Activated CD4-positive, alpha-beta T cell treated with anti-CD3 and anti-CD28 coated beads, Interleukin-10, Interleukin-2, amounts not matched to agents 100 ng/mL and 50 ng/mL, durations not matched to agents 16 hours and 8 hours (primary cell): ENCODE measurements around the gene TEKT5.
A peak's percentile ranks its signal among the peaks of the same experiment; 100 is the strongest.
"Not testable (repeated sequence)": the region's sequence is repeated elsewhere in the genome, so short reads cannot be mapped to it uniquely, and the experiment has no call there.

Experiments used
- DNase-seq: peaks from one replicate; pipeline ENCODE4 v3.0.0-alpha.2; 2020

TEKT5 gene

DNA sequence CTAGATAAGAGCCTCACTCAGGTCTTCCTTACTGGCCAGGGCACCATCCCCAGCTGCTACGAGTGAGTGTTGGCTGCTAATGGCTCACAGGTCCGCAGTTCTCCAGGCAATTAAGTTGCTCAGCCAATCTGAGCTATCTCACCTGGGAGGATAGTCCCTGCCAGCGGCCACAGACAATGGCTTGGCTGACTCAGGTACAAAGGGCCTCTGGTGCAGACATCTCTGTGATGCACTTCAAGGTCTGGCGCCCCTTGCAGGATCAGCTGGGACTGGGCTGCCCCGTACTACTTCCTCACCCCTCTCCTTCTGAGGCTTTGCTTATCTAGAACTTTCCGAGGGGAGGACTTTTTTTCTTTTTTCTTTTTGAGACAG, 65.2 kb downstream of the TEKT5 start:
- no peak for DNase-seq

- peak; percentile 11 for DNase-seq
Observed at GRCh38 chr16:10625595-10626357, 69.0 kb downstream of the TEKT5 start.

GRCh38 chr16:10624527-10624926, 70.2 kb downstream of the TEKT5 start:
- DNase-seq: no peak

DNA sequence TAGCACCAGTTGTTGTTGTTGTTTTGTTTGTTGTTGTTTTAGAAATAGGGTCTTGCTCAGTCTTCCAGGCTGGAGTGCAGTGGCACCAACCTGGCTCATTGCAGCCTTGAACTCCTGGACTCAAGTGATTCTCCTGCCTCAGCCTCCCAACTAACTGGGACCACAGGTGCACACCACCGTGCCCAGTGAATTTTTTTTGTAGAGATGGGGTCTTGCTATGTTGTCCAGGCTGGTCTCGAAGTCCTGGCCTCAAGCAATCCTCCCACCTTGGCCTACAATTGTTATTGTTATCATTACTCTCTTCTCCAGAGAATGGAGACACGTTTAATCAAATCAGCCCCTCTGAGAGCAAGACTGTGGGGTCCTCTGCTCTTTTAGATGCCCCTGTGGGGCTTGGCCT, 71.7 kb downstream of the TEKT5 start:
- DNase-seq: no peak

DNA sequence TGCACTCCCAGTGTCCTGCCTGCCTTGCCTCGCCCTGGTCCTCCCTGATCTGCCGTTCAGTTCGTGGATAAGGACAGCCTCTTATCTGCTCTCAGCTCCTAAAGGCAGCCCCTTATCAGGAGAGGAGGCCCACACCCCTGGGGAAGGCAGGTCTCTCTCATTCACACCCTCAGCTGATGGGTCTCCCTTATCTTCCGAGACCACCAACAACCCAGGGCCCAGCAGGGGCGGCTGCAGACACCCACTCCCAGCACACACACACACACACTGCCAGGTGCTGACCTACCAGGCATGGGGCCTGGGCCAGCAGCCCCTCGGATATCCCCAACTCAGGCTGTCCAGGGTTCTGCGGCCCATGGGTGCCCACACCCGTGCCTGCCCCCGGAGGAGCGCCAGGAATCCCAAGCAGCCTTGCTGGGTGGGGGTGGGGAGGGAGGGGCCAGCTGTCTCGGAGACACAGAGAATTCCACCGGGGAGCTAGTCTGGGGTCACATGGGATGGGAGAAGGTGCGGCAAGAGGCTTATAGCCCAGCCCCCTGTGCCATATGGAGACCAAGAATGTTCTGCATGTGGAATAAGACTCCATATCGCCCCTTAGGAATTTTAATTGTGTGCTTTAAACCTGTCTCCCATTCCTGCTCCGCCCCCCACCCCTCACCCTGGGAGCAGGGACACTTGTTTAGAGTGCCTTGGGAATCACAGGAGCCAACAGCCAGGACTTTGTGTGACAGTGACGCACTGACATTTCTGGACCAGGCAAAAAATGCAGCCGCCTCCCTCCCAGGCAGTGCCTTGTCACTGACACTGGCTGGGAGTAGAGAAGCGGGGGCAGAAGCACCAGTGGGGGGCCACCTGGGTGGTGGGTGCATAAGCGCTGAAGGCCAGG, 72.5 kb downstream of the TEKT5 start:
- no peak for DNase-seq

GRCh38 chr16:10621216-10621949, 73.3 kb downstream of the TEKT5 start:
- DNase-seq: not testable (repeated sequence)

GRCh38 chr16:10620120-10620519, 74.6 kb downstream of the TEKT5 start:
- no peak for DNase-seq

DNA sequence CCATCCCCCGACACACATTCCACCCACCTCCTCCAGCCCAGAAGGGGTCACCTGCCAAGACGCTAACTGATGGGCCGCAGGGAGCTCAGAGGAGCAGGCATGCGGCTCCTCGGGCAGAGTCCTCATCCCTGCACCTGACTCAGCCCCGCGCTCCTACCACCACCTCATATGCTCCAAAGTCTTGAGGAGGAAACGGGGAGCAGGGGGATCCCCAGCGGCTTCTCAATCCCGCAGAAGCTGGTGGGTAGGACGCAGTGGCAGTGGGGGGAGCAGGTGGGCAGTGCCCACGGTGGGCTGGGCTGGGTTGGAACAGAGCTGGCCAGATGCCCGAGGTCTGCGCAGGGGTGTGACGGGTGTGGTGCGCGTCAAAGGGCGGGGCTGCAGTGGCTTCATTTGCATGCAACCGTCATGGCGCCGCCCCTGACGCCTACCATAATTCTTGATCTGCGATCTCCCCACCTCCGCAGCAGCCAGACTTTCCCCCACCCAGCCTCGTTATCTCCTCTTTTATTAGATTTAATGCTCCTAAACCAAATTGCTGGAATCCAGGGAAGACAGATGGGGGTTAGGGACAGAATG, 75.4 kb downstream of the TEKT5 start:
- peak; percentile 15 for DNase-seq

GRCh38 chr16:10618710-10619209, 76.0 kb downstream of the TEKT5 start:
- no peak for DNase-seq

DNA sequence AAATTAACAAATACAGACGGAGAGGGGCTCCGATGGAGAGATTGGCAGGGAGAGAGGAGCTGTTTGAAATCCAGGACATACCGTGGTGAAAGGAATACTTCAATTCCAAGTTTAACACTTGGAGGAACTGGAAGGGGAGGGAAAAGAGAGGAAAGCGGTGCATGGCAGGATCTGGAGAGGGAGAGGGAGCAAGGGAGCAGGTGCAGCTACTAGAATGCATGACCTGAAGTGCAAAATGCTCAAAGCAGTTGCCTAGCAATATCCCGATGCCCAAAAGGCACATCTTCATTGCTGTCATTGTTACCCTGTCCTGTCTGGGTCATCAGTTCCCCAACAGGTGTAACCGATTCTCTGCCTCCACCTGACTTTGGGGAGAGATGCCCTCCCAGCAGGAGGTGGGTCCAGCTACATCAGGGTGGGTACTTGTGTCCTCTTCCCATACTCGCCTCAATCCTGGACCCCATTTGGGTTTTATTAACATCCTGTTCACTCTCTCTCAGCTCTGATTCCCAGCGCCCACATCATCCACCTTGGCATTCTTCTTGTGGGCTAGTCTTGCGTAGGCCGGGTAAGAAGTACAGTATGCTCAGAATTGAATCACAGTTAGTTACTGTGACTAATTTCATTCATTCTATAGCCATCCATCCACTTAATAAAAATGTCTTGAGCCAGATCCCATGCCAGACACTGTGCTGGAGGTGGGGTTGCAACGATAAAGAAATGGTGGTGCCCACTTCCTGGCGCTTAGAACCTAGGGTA, 76.9 kb downstream of the TEKT5 start:
- DNase-seq: no peak

DNA sequence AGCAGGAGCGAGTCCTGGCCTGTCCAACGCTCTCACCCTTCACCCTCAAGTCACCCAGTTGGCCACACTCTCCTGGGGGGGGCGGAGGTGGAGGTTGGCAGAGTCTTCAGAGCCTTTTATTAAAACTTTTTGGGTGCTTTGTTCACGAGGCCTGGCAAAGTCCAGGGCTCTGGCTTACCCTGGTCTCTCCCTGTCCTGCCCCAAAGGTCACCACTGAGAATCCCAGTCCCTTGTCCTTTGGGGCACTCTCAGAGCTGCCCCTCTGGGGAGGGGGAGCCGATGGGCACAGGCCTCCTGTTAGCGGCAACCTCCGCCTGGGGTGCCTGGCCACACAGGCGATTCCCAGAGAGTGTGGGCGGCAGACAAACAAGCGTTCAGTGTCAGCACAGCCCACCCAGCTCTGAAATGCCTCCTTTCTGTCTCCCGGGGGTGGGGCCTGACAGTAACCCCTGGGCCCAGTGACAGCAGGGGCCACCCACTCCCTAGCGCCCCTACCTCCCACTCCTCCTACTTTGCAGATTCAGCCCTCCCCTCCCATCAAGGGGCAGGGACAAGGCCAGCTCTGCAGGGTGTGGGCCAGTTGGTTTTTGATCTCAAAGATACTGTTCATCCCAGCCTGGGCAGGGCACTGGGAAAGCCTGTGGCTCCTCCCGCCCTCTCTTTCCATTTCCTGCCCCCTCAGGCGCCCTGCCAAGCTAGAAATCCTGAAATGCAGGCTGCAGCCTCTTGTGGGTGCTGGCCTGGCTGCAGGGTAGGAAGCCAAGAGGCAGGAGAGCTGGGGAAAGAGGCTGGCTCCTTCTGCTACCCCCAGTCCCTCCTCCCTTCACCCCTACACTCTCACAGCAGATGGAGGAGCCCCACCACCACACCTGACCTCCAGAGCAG, 77.7 kb downstream of the TEKT5 start:
- no peak for DNase-seq

GRCh38 chr16:10616419-10616755, 78.3 kb downstream of the TEKT5 start:
- no peak for DNase-seq

- no peak for DNase-seq
Observed at GRCh38 chr16:10614685-10615084, 80.0 kb downstream of the TEKT5 start.

DNA sequence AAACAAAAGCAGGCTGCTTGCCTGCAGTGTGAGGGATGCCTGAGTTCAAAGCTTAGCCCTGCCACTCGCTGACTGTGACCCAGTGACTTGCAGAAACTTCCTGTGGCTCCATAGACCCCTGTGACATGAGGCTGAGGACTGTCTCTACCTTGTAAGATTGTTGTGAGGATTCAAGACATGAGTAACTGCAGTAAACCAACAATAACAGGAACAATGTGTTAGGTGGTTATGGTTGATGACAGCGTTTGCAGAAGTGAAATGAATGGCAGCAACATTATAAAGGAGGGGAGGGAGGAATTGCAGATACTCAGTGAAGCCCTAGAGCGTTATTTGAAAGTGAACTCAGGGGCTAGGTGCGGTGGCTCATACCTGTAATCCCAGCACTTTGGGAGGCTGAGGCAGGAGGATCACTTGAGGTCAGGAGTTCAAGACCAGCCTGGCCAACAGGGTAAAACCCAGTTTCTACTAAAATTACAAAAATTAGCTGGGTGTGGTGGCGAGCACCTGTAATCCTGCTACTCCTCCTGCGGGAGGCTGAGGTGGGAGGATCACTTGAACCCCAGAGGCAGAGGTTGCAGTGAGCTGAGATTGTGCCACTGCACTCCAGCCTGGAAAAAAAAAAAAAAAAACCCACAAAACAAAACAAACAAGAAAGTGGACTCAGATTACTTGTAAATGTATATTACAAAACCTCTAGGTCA, 80.8 kb downstream of the TEKT5 start:
- no peak for DNase-seq

- no peak for DNase-seq
Observed at GRCh38 chr16:10612649-10613179, 82.0 kb downstream of the TEKT5 start.

GRCh38 chr16:10611825-10612342, 82.8 kb downstream of the TEKT5 start:
- DNase-seq: no peak

- DNase-seq: no peak
Observed at GRCh38 chr16:10610499-10611184, 84.1 kb downstream of the TEKT5 start.

DNA sequence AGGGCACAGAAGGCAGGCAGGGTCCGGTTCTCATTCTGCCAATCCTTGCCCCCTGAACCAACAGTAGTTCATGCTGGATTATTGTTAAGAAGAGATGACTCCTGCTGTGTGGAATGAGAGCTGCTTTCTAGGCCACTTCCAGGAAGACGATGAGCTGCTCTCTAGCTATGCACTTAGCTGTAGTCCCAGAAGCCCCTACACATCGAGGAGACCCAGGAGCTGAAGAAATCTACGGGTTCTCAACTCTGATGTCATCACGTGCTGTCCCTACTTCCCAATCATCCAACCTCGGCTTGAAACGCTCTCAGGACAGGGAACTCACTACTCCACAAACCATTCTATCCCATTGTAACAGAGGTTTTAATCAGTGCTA, 85.3 kb downstream of the TEKT5 start:
- DNase-seq: no peak

DNA sequence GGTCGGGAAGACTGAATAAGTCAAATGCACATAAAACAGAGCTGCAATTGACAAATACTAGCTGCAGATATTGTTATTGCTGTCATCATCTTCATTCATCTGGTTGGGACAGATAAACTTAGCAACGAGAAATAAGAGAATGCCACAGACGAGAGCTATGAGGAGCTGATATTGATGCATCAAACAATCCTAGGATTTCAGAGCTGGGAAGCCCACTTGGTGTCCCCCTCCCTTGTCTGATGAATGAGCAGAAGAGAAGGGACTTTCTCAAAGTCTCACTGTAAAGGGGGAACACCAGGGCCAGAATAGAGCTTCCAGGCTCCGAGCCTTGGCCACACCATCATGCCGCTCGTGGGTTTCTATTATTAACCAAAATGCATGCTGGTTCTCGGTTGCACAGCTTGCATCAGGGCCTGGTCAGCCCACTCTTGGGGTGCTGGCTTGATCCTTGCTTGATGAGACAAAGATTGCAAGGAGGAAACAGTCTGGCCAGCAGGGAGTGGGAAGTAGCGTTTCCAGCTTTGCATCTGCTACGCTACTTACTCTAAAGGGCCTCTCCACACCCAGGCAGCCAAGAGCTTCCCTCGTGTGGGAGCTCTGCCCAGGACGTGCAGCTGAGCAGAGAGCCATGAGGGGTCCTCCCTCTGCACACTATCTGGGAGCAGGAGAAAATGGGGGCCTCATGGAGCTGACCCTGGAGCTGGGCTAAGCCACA, 85.9 kb downstream of the TEKT5 start:
- DNase-seq: no peak
